HCT116 (cell line): ENCODE measurements around the gene KAZN. TPM values are rescaled to one million over a fixed set of nuclear protein-coding genes. Genes with fewer than 3 reads are reported as not detected.

ENCODE experiments used
- ATAC-seq: fragments of 200-7000 bp; cut with Tn5 transposase; 2 replicates; pipeline ENCODE4 v1.9.1; 2020; ENCODE audit warnings: mild to moderate bottlenecking, moderate library complexity
- BruUV-seq: library from RNA; stranded (reverse); fragments of 400-500 nt; replicated peaks from 2 replicates; lab custom pipeline; 2021; lab: Mats Ljungman, UMichigan
- CTCF ChIA-PET: fragments of 300-600 bp; sonication (Branson Sonifier 250); formaldehyde crosslinking; loops from one replicate; lab custom pipeline; 2021; ENCODE audit warnings: antibody characterized with exemption; lab: Charles Lee
- POLR2A ChIA-PET: fragments of 300-600, 350-600 bp; sonication (Branson Sonifier 250); formaldehyde crosslinking; loops from one replicate; lab custom pipeline; 2021; ENCODE audit warnings: antibody characterized with exemption; lab: Charles Lee
- RAD21 ChIA-PET, 2 experiments: fragments of 300-600 bp; sonication (Branson Sonifier 250); formaldehyde crosslinking; loops; one replicate each; lab custom pipeline; 2023; ENCODE audit warnings: low total read pairs in 2 of 2; ENCODE audit not compliant: uncharacterized antibody in 2 of 2, unreplicated experiment in 2 of 2, low non-redundant PET in 1 of 2; lab: Charles Lee
- DNase-seq: peaks from one replicate; pipeline ENCODE4 v3.0.0-alpha.2; 2010; ENCODE audit warnings: low read depth, low spot score
- H2AFZ ChIP-seq: fragments of 200-600 bp; shearing (Covaris generic), sonication (generic); 2 replicates; pipeline ENCODE4 v1.6.1; 2017; ENCODE audit warnings: low read depth, mixed run types, mixed read lengths, antibody characterized with exemption, low read length; ENCODE audit not compliant: poor library complexity, severe bottlenecking
- H3K27ac ChIP-seq: 2 replicates; pipeline ENCODE4 v1.5.1; 2012; ENCODE audit warnings: low read depth, low read length
- H3K27me3 ChIP-seq: fragments of 200-600 bp; sonication (generic); 2 replicates; pipeline ENCODE4 v1.6.1; 2016; ENCODE audit warnings: mixed run types, low read length, mixed read lengths; ENCODE audit not compliant: insufficient read depth
- H3K36me3 ChIP-seq, 2 experiments: fragments of 200-500 bp in 1 of 2; fragments of 200-600 bp in 1 of 2; sonication (Bioruptor generic) in 1 of 2; sonication (generic) in 1 of 2; 2 replicates each; pipeline versions ENCODE4 v1.5.1 to v1.6.1; 2014 to 2016; ENCODE audit warnings: low read length in 2 of 2, inconsistent platforms in 1 of 2, mixed read lengths in 1 of 2, mixed run types in 1 of 2; ENCODE audit not compliant: insufficient read depth in 2 of 2, control insufficient read depth in 1 of 2
- H3K4me1 ChIP-seq, 2 experiments: fragments of 200-600 bp in 1 of 2; sonication (generic) in 1 of 2; 2 replicates each; pipeline versions ENCODE4 v1.5.1 to v1.6.1; 2012 to 2017; ENCODE audit warnings: low read length in 2 of 2, inconsistent platforms in 1 of 2, mild to moderate bottlenecking in 1 of 2, mixed read lengths in 1 of 2, mixed run types in 1 of 2, moderate library complexity in 1 of 2; ENCODE audit not compliant: insufficient read depth in 2 of 2, control insufficient read depth in 1 of 2
- H3K4me2 ChIP-seq: fragments of 200-600 bp; sonication (generic); 2 replicates; pipeline ENCODE4 v1.6.1; 2017; ENCODE audit warnings: mixed run types, low read length, mixed read lengths
- H3K4me3 ChIP-seq, 2 experiments: fragments of 200-600 bp in 1 of 2; sonication (generic) in 1 of 2; replicated peaks in 1 of 2; 2 replicates each; pipeline ENCODE4 v1.5.1; 2011 to 2016; ENCODE audit warnings: low read length in 2 of 2, control low read depth in 1 of 2, low read depth in 1 of 2, mild to moderate bottlenecking in 1 of 2, mixed read lengths in 1 of 2, mixed run types in 1 of 2
- H3K79me2 ChIP-seq: fragments of 200-600 bp; sonication (generic); 2 replicates; pipeline ENCODE4 v1.6.1; 2017; ENCODE audit warnings: mild to moderate bottlenecking, mixed run types, low read length, moderate library complexity, mixed read lengths; ENCODE audit not compliant: insufficient read depth
- H3K9ac ChIP-seq: fragments of 200-600 bp; sonication (generic); 2 replicates; pipeline ENCODE4 v1.6.1; 2016; ENCODE audit warnings: low read length, mixed read lengths
- H3K9me2 ChIP-seq: fragments of 200-600 bp; sonication (generic), shearing (Covaris generic); 2 replicates; pipeline ENCODE4 v1.6.1; 2017; ENCODE audit warnings: mixed run types, mild to moderate bottlenecking, moderate library complexity; ENCODE audit not compliant: insufficient read depth
- H3K9me3 ChIP-seq, 2 experiments: fragments of 200-500 bp in 1 of 2; fragments of 200-600 bp in 1 of 2; sonication (Bioruptor generic) in 1 of 2; sonication (generic) in 1 of 2; 2 replicates each; pipeline ENCODE4 v1.6.1; 2014 to 2017; ENCODE audit warnings: low read length in 2 of 2, mixed read lengths in 2 of 2, inconsistent platforms in 1 of 2, low read depth in 1 of 2, mild to moderate bottlenecking in 1 of 2, mixed run types in 1 of 2, moderate library complexity in 1 of 2; ENCODE audit not compliant: control insufficient read depth in 1 of 2, insufficient read depth in 1 of 2
- H4K20me1 ChIP-seq: fragments of 200-600 bp; sonication (generic), shearing (Covaris generic); 2 replicates; pipeline ENCODE4 v1.6.1; 2017; ENCODE audit warnings: mixed run types, mild to moderate bottlenecking, moderate library complexity; ENCODE audit not compliant: insufficient read depth
- EGR1 ChIP-seq: IDR thresholded peaks from 2 replicates; pipeline ENCODE4 v1.6.1; 2012; ENCODE audit warnings: low read depth
- EZH2 ChIP-seq: fragments of 200-600 bp; sonication (generic); IDR thresholded peaks from 2 replicates; pipeline ENCODE4 v1.6.1; 2017; ENCODE audit warnings: antibody characterized with exemption, mixed run types
- FOSL1 ChIP-seq: IDR thresholded peaks from 2 replicates; pipeline ENCODE4 v1.6.1; 2012; ENCODE audit warnings: low read depth
- JUND ChIP-seq: IDR thresholded peaks from 2 replicates; pipeline ENCODE4 v1.6.1; 2012
- MAX ChIP-seq: IDR thresholded peaks from 2 replicates; pipeline ENCODE4 v1.6.1; 2012
- POLR2AphosphoS5 ChIP-seq: IDR thresholded peaks from 2 replicates; pipeline ENCODE4 v1.6.1; 2011; ENCODE audit warnings: mild to moderate bottlenecking, low read depth, low read length, moderate library complexity
- RAD21 ChIP-seq: IDR thresholded peaks from 2 replicates; pipeline ENCODE4 v1.6.1; 2012; ENCODE audit warnings: low read depth, mild to moderate bottlenecking
- REST ChIP-seq: IDR thresholded peaks from 2 replicates; pipeline ENCODE4 v1.6.1; 2012; ENCODE audit warnings: low read depth
- SP1 ChIP-seq: IDR thresholded peaks from 2 replicates; pipeline ENCODE4 v1.6.1; 2012; ENCODE audit warnings: low read depth
- TCF7L2 ChIP-seq: IDR thresholded peaks from 2 replicates; pipeline ENCODE4 v1.7.0; 2011; ENCODE audit warnings: borderline replicate concordance, inconsistent platforms; ENCODE audit not compliant: insufficient read depth, insufficient read length; ENCODE audit errors: extremely low read depth
- YY1 ChIP-seq: IDR thresholded peaks from 2 replicates; pipeline ENCODE4 v1.6.1; 2011; ENCODE audit warnings: low read length, low read depth, moderate library complexity, mild to moderate bottlenecking; ENCODE audit not compliant: insufficient replicate concordance; ENCODE audit errors: extremely low read depth
- ZBTB33 ChIP-seq: IDR thresholded peaks from 2 replicates; pipeline ENCODE4 v1.6.1; 2011; ENCODE audit warnings: mild to moderate bottlenecking, low read length, moderate library complexity; ENCODE audit not compliant: insufficient replicate concordance; ENCODE audit errors: extremely low read depth
- ZFX ChIP-seq: fragments of 450-650 bp; IDR thresholded peaks from 2 replicates; pipeline ENCODE4 v1.6.1; 2017
- intact Hi-C: fragments of 100-400 bp; cut with micrococcal nuclease; formaldehyde crosslinking; loops from 2 replicates; pipeline ENCODE4 v1.10.0; 2022
- total RNA-seq: library from RNA; stranded (reverse); gene quantifications from one replicate; pipeline ENCODE4 v1.2.1, GENCODE V29; 2021; ENCODE audit not compliant: unreplicated experiment

KAZN gene
- total RNA-seq, 1 experiment from 2014 or later: 13.4 TPM

GRCh38 chr1:15066191-15066590 lies 467.7 kb downstream of the KAZN start:
- RAD21 ChIA-PET: no interaction called here
- Histone ChIP-seq H3K36me3 (peaks cover 2 to 9% of the 10 kb centered on the region in 2 experiments; a peak in 1 of 4 replicates), H3K27ac (no peak overlapping the region), H3K27me3 (no peaks in the 10 kb centered on the region), H3K4me1 (peaks cover 0 to 6% of the 10 kb centered on the region in 2 experiments; a peak in 1 of 4 replicates), H4K20me1 (no peaks in the 10 kb centered on the region), H3K9me2 (no peaks in the 10 kb centered on the region), H3K9ac (no peak overlapping the region), H3K4me2 (no peak overlapping the region), H2AFZ (no peak overlapping the region), H3K4me3 (no peak overlapping the region), H3K79me2 (no peaks in the 10 kb centered on the region), H3K9me3 (no peaks in the 10 kb centered on the region)
- DNase-seq (no peak), ATAC-seq (no peak)
- CTCF ChIA-PET: no interaction called here
- POLR2A ChIA-PET: no interaction called here
- intact Hi-C loops: no loop called here
- BruUV-seq: no TSS peak
- no peak for TF ChIP-seq YY1
- no peak for TF ChIP-seq REST
- no peak for TF ChIP-seq ZBTB33
- TF ChIP-seq JUND: no peak
- no peak for TF ChIP-seq MAX
- no peak for TF ChIP-seq SP1
- TF ChIP-seq FOSL1: no peak
- TF ChIP-seq ZFX: no peak
- no peak for TF ChIP-seq RAD21
- TF ChIP-seq POLR2AphosphoS5: no peak
- no peak for TF ChIP-seq EGR1
- TF ChIP-seq EZH2: no peak
- no peak for TF ChIP-seq TCF7L2
